OCI-LY7 (cell line): ENCODE results near the gene ARHGEF1. TPM values are rescaled to one million over a fixed set of nuclear protein-coding genes. Genes with fewer than 3 reads are reported as not detected.
A peak's percentile ranks its signal among the peaks of the same experiment; 100 is the strongest.

ENCODE experiments used
- BruUV-seq: library from RNA; stranded (reverse); fragments of 400-500 nt; replicated peaks from 2 replicates; lab custom pipeline; 2021; lab: Mats Ljungman, UMichigan
- CTCF ChIA-PET: fragments of 300-600 bp; sonication (Branson Sonifier 250); formaldehyde crosslinking; loops from one replicate; lab custom pipeline; 2022; ENCODE audit warnings: antibody characterized with exemption; ENCODE audit not compliant: unreplicated experiment; lab: Charles Lee
- POLR2A ChIA-PET: fragments of 300-600 bp; sonication (Branson Sonifier 250); formaldehyde crosslinking; loops from one replicate; lab custom pipeline; 2022; ENCODE audit warnings: antibody characterized with exemption; lab: Charles Lee
- DNase-seq: peaks from one replicate; pipeline ENCODE4 v3.0.0-alpha.2; 2015; ENCODE audit warnings: low spot score
- H2AFZ ChIP-seq: fragments of 200-600 bp; sonication (generic), shearing (Covaris generic); 2 replicates; pipeline ENCODE4 v1.6.1; 2014; ENCODE audit warnings: mild to moderate bottlenecking, antibody characterized with exemption, low read length, moderate library complexity
- H3K27ac ChIP-seq: fragments of 200-600 bp; sonication (generic); 2 replicates; pipeline ENCODE4 v1.5.1; 2014; ENCODE audit warnings: mixed run types, low read depth, mild to moderate bottlenecking, moderate library complexity, low read length, inconsistent platforms; ENCODE audit not compliant: poor library complexity, severe bottlenecking
- H3K36me3 ChIP-seq: fragments of 200-600 bp; sonication (generic); 2 replicates; pipeline ENCODE4 v1.6.1; 2014; ENCODE audit warnings: mild to moderate bottlenecking, antibody characterized with exemption, low read length, moderate library complexity, mixed read lengths; ENCODE audit not compliant: insufficient read depth
- H3K4me1 ChIP-seq: fragments of 200-600 bp; sonication (generic); 2 replicates; pipeline ENCODE4 v1.5.1; 2014; ENCODE audit warnings: mild to moderate bottlenecking, low read length; ENCODE audit not compliant: insufficient read depth, poor library complexity, severe bottlenecking
- H3K4me2 ChIP-seq: fragments of 200-600 bp; sonication (generic); 2 replicates; pipeline ENCODE4 v1.6.1; 2014; ENCODE audit warnings: mild to moderate bottlenecking, low read length
- H3K4me3 ChIP-seq: fragments of 200-600 bp; sonication (generic); 2 replicates; pipeline ENCODE4 v1.5.1; 2014; ENCODE audit warnings: mild to moderate bottlenecking, low read depth, low read length; ENCODE audit not compliant: poor library complexity, severe bottlenecking
- H3K79me2 ChIP-seq: fragments of 200-600 bp; sonication (generic); 2 replicates; pipeline ENCODE4 v1.6.1; 2016; ENCODE audit warnings: low read depth, mild to moderate bottlenecking, low read length, moderate library complexity, mixed read lengths; ENCODE audit not compliant: insufficient read depth
- H3K9me2 ChIP-seq: fragments of 200-600 bp; sonication (generic); 2 replicates; pipeline ENCODE4 v1.6.1; 2016; ENCODE audit warnings: mild to moderate bottlenecking, low read length, mixed read lengths; ENCODE audit not compliant: insufficient read depth
- H3K9me3 ChIP-seq: fragments of 200-600 bp; sonication (generic); 2 replicates; pipeline ENCODE4 v1.6.1; 2014; ENCODE audit warnings: mild to moderate bottlenecking, mixed run types, low read length, mixed read lengths
- H4K20me1 ChIP-seq: fragments of 200-600 bp; sonication (generic); 2 replicates; pipeline ENCODE4 v1.6.1; 2014; ENCODE audit warnings: mild to moderate bottlenecking, antibody characterized with exemption, low read length, moderate library complexity, mixed read lengths; ENCODE audit not compliant: insufficient read depth
- CTCF ChIP-seq: fragments of 200-600 bp; sonication (generic); conservative IDR thresholded peaks from 2 replicates; pipeline ENCODE4 v1.5.1; 2014; ENCODE audit warnings: mild to moderate bottlenecking, antibody characterized with exemption, low read length, moderate library complexity, mixed read lengths
- EZH2phosphoT487 ChIP-seq: fragments of 200-600 bp; sonication (generic); IDR thresholded peaks from 2 replicates; pipeline ENCODE4 v1.6.1; 2018; ENCODE audit warnings: low read depth, borderline replicate concordance, mild to moderate bottlenecking, mixed run types, antibody characterized with exemption, low read length, moderate library complexity, mixed read lengths
- intact Hi-C: fragments of 100-400 bp; cut with micrococcal nuclease; formaldehyde crosslinking; loops from one replicate; pipeline ENCODE4 v1.10.0; 2022; ENCODE audit not compliant: unreplicated experiment
- total RNA-seq, 2 experiments: library from RNA; depleted of rRNA in 1 of 2; stranded (reverse); fragments of >200 nt in 1 of 2; shearing (Covaris generic) in 1 of 2; gene quantifications; 2 replicates each; pipeline ENCODE4 v1.2.3, GENCODE V29; 2014 to 2022

Gene ARHGEF1
- total RNA-seq, 2 experiments from 2014 or later, result 96.9 to 297 TPM

GRCh38 chr19:41863209-41863931 is 19.6 kb upstream of the ARHGEF1 start:
- TF ChIP-seq CTCF (no peak), EZH2phosphoT487 (no peak)
- peaks cover 80% of the 10 kb centered on the region for H3K4me1 ChIP-seq

GRCh38 chr19:41864374-41864773 is 18.6 kb upstream of the ARHGEF1 start:
- peaks cover 82% of the 10 kb centered on the region for H3K4me1 ChIP-seq
- H2AFZ ChIP-seq, result no peak overlapping the region
- H3K36me3 ChIP-seq, result peaks cover 88% of the 10 kb centered on the region
- CTCF ChIA-PET, result no interaction called here
- DNase-seq, result no peak
- H3K79me2 ChIP-seq, result peaks cover 84% of the 10 kb centered on the region
- H3K27ac ChIP-seq, result peak overlapping the region; percentile 36
- peak overlapping the region; percentile 98 for H3K4me2 ChIP-seq
- POLR2A ChIA-PET, result no interaction called here
- peak overlapping the region; percentile 45 for H3K4me3 ChIP-seq
- TF ChIP-seq CTCF (no peak), EZH2phosphoT487 (no peak)
- H3K9me2 ChIP-seq, result no peaks in the 10 kb centered on the region
- H3K9me3 ChIP-seq, result no peaks in the 10 kb centered on the region
- BruUV-seq, result no TSS peak
- peaks cover 52% of the 10 kb centered on the region for H4K20me1 ChIP-seq
- intact Hi-C loops, result loop anchor here (10.0 kb wide), 1 partner anchor 420 kb away; no protein-coding TSS in a partner anchor

More at GRCh38 chr19:41863209-41863931, 19.6 kb upstream of the ARHGEF1 start:
- POLR2A ChIA-PET, result interaction anchor here (0.6 to 0.7 kb wide), 2 partner anchors 9 to 11 kb away, joined by 3 to 4 read pairs; no protein-coding TSS in a partner anchor
- BruUV-seq, result no TSS peak
- Histone ChIP-seq H3K36me3 (peaks cover 78% of the 10 kb centered on the region), H3K27ac (peak overlapping the region; percentile 85), H3K9me3 (no peaks in the 10 kb centered on the region), H3K4me2 (peak overlapping the region; percentile 98), H2AFZ (no peak overlapping the region), H3K79me2 (peaks cover 81% of the 10 kb centered on the region), H4K20me1 (peaks cover 52% of the 10 kb centered on the region), H3K4me3 (peak overlapping the region; percentile 96), H3K9me2 (no peaks in the 10 kb centered on the region)
- no peak for DNase-seq
- CTCF ChIA-PET, result interaction anchor here (1.0 kb wide), 1 partner anchor 156 kb away, joined by 3 read pairs; no protein-coding TSS in a partner anchor
- intact Hi-C loops, result loop anchor here (10.0 kb wide), 1 partner anchor 421 kb away; no protein-coding TSS in a partner anchor

GRCh38 chr19:41866284-41866683 is 16.7 kb upstream of the ARHGEF1 start:
- H3K4me1 ChIP-seq, result peaks cover 97% of the 10 kb centered on the region
- peak overlapping the region; percentile 69 for H3K4me2 ChIP-seq
- ChIA-PET CTCF (no interaction called here), POLR2A (no interaction called here)
- H4K20me1 ChIP-seq, result peaks cover 44% of the 10 kb centered on the region
- no peak overlapping the region for H2AFZ ChIP-seq
- no peaks in the 10 kb centered on the region for H3K9me3 ChIP-seq
- peak overlapping the region; percentile 100 for H3K27ac ChIP-seq
- DNase-seq, result no peak
- peaks cover 72% of the 10 kb centered on the region for H3K79me2 ChIP-seq
- H3K36me3 ChIP-seq, result peaks cover 97% of the 10 kb centered on the region
- intact Hi-C loops, result loop anchor here (10.0 kb wide), 1 partner anchor 419 kb away; no protein-coding TSS in a partner anchor
- BruUV-seq, result no TSS peak
- H3K9me2 ChIP-seq, result no peaks in the 10 kb centered on the region
- peak overlapping the region; percentile 54 for H3K4me3 ChIP-seq
- TF ChIP-seq EZH2phosphoT487 (no peak), CTCF (no peak)
